Anterior cingulate cortex (tissue), 58 donors: ENCODE measurements around the gene KCNN4.
"Not testable (repeated sequence)": the region's sequence is repeated elsewhere in the genome, so short reads cannot be mapped to it uniquely, and the experiment has no call there.

Experiments used
- DNase-seq, 58 donors: peaks; one replicate each; lab custom pipeline; 2025; lab: John Stamatoyannopoulos, UW

The KCNN4 gene

DNA sequence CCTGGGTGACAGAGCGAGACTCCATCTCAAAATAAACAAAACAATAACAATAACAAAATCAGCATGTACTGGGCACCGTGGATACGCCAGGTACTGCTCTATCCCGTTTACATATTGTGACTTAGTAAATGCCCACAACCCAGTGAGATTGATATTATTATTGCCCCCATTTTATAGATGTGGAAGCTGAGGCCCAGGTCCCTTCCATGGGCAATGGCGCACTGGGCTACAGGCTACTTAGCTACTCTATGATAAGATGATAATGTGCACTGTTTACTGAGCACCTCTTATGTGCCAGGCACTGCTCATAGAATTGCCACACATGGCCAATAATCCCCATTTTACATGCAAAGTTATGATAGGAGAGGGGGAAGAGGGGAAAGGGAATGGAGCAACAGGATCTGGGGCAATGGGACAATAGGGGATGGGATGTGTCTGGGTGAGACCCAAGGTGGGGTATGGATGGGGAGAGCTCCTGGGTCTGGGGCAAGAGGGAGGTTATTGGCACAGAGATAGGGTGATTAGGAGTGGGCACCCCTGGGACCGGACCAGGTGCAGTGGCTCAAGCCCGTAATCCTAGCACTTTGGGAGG is 5.4 kb downstream of the KCNN4 start:
- DNase-seq, result no peak

GRCh38 chr19:43774940-43775258 is 5.9 kb downstream of the KCNN4 start:
- DNase-seq, result not testable (repeated sequence)

DNA sequence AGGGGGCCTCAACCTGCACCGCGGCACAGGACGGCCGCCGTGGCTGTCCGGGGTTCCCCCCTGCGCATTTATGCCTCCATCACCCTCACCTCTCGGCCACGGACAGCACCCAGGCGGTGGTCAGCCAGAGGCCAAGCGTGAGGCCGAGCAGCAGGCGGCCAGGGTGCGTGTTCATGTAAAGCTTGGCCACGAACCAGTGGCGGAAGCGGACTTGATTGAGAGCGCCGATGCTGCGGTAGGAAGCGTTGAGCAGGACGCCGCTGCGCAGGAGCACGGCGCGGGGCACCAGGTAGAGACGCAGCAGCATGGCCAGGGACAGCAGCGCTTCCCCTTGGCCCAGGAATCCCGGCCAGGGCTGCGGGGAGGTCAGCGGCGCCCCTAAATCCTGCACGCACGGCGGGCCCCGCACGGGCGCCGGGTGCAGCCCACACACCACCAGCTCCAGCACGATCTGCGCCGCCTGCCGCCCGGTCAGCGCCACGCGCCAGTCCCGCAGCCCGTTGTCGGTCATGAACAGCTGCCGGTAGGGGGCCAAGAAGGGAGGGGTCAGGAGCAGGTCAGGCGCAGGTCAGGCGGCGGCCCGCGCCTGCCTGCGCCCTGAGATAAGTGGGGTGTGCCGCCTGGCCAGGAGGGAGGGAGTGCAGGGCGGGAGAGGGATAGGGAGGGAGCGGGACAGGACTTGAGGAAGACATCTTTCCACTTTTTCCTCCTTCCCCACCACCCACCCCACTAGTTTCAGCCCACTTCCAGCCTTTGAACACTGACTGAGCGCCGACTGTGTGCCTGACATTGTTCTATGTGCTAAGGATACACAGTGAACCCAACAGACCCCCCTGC is 6.5 kb downstream of the KCNN4 start:
- peak in 40 of 58 donors; percentile 2 to 65 (median 35) for DNase-seq

DNA sequence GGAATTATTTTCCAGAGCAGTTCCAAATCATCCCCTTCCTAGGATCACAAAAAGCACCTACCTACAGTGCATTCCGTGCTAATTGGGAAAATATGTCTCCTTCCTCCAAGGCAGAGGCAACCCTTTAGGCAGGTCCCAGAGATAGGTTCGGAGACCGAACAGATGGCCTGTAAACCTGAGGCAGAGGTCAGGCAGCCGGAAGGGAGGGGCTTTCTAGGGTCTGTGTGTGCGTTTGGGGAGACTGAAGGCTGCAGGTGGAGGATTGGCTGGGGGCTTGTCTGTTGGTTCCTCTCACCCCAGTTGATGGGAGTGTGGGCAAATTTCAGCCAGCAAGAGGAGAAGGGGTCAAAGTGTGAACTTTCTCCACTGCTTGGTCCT is 7.1 kb downstream of the KCNN4 start:
- DNase-seq, result no peak

DNA sequence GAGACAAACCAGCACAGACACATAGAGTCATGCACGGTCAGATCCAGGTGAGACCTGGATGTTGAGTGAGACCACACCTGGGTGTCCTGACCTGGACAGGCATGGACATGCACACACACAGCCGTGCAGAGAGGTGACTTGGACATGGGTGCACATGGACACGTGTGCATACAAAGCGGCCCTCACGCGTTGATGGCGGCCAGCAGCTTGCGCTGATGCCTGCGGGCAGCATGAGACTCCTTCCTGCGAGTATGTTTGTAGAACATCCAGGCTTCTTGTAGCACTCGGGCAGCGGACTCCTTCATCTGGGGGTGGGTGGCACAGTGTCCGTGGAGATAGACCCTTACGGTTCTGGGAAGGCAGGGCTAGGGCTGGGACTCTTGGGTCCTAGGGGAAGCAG is 11.5 kb downstream of the KCNN4 start:
- no peak for DNase-seq

GRCh38 chr19:43768273-43769050 is 12.3 kb downstream of the KCNN4 start:
- no peak for DNase-seq

GRCh38 chr19:43767818-43768217 is 13.0 kb downstream of the KCNN4 start:
- no peak for DNase-seq

DNA sequence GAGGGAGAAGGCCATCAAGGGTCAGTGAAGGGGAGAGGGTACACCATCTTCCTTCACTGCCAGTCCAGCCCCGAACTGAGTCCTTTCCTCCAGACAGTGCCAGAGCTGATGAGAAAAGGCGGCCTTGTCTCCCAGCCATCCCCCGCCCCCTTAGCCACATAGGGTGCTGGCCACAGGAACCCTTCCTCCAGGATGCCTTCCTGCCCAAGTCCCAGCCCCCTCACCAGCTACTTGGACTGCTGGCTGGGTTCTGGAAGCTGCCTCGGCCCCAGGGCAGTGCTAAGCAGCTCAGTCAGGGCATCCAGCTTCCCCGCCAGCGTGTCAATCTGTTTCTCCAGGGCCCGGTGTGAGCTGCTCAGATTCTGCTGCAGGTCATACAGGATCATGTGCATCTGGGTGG is 13.5 kb downstream of the KCNN4 start:
- DNase-seq, result no peak

- DNase-seq, result no peak
These were observed 14.1 kb downstream of the KCNN4 start for GRCh38 chr19:43766755-43767043.

GRCh38 chr19:43765109-43765876 is 15.5 kb downstream of the KCNN4 start:
- DNase-seq, result peak in 16 of 58 donors; percentile 7 to 32 (median 22)

DNA sequence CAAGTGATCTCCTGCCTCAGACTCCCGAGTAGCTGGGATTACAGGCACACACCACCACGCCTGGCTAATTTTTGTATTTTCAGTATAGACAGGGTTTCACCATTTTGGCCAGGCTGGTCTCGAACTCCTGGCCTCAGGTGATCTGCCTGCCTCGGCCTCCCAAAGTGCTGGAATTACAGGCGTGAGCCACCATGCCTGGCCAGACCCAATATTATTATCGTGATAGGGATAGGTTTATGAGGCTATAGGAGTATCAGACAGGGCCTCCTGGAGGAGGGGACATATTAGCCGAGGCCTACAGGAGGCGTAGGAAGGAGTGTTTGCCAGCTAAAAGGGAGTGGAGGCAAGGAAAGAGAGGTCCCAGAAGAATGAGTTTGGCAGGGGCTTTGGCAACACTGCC is 16.1 kb downstream of the KCNN4 start:
- DNase-seq, result not testable (repeated sequence)

- DNase-seq, result no peak
These were observed 17.3 kb downstream of the KCNN4 start for GRCh38 chr19:43763473-43763939.

GRCh38 chr19:43762814-43763213 is 18.0 kb downstream of the KCNN4 start:
- DNase-seq, result no peak

DNA sequence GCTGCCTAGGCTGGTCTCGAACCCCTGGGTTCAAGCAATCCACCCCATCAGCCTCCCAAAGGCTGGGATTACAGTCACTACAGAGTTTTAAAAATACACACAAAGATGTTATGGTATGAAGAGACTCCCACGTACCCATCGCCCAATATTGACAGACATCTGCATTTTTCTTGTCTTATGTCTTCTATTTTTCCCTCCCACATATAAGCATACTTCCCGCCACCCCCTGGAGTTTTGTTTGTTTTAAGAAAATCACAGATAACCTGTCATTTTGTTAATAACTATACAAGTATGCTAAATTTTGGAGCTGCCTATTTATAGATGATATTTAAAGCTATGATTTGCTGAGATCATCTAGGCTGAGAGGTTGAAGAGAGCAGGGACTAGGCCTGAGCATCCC is 19.8 kb downstream of the KCNN4 start:
- no peak for DNase-seq

DNA sequence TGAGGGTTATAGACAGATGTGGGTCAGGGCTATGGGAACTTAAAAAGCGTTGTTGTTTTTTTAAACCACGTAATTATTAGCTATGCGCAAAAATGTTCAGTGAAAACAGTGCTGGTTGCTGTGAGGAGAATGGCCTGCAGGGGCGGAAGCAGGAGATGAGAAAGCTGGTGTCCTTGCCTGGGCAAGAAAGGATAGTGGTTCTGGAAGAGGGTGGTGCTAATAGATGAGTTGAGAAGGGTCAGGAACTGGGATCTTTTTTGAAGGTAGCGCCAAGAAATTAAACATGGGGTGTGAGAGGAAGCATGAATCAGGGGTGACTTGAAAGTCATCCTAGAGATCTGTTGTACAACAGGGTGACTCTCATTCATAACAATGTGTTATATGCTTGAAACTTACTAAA is 21.3 kb downstream of the KCNN4 start:
- no peak for DNase-seq

GRCh38 chr19:43755256-43755801 is 25.4 kb downstream of the KCNN4 start:
- DNase-seq, result peak in 57 of 58 donors; percentile 15 to 81 (median 64)

DNA sequence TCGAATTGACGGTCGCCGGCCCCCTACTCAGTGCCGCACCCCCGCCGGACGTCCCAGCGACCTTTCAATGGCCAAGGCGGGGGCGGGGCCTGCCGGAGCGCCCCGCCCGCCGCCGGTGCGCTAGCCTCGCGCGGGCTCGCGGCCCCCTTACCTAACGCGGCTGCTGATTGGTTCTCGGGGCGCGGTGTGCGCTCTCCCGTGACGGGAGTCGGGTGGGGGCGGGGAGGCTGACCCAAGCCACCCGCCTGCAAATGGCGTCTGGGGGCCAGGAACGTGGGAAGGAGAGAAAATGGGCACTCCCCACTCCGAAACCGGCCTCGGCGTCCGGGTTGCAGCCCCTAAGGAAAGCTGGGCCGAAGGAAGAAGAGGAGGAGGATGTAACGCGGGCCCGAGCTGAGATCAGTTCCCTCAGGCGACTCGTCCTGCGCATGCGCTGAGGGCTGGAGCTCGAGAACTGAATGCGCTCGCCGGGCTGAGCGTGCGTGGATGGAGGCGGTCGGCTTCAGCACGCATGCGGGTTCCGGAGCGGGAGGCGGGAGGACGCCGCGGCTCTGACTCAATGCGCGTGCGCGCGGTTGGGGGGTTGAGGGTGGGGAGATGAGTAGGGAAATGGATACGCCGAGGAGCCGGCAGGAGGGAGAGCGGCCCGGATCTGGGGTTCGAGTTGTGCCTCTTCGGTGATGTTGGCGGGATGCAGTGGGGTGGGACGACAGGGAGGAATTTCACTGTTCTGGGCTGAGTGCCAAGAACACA is 26.1 kb downstream of the KCNN4 start, which contains the start of gene SMG9:
TSS of gene SMG9 (minus strand) at position 460 of the 753 bp plus-strand sequence. CDS start 4,221 bp downstream, outside the sequence.
- DNase-seq, result peak; percentile 75 to 99 (median 95)

GRCh38 chr19:43754253-43754502 is 26.6 kb downstream of the KCNN4 start:
- no peak for DNase-seq

- DNase-seq, result no peak
These were observed 28.4 kb downstream of the KCNN4 start for GRCh38 chr19:43752287-43752875.
